GM19463 (cell line): ENCODE results near the gene UTS2B.
A peak's percentile ranks its signal among the peaks of the same experiment; 100 is the strongest.
"Not testable (repeated sequence)": the region's sequence is repeated elsewhere in the genome, so short reads cannot be mapped to it uniquely, and the experiment has no call there.

Experiments
- ATAC-seq: cut with Tn5 transposase; IDR thresholded peaks from one replicate; pipeline ENCODE4 v1.9.1; 2021; ENCODE audit warnings: mild to moderate bottlenecking, moderate library complexity; ENCODE audit not compliant: unreplicated experiment

The UTS2B gene

DNA sequence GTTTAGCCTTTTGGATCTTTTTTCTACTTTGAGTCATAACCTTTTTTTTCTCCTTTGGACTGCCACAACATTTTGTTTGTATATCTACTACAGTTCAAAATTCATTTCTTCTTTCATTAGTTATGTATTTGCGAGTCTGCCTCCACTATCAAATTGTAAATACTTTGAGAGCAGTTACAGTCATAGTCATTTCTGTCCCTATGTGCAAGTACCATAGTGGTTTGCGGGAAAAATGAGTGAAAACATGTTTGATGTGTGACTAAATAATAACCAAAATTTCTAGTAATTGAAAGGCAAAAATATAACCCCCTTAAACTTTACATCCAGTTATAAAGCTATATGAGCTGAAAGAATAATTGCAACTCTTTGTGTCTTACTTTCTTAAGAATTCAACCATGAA is 46.9 kb downstream of the UTS2B start:
- ATAC-seq = peak; percentile 66

- ATAC-seq = no peak
Observed at GRCh38 chr3:191282251-191283185, 47.8 kb downstream of the UTS2B start.

DNA sequence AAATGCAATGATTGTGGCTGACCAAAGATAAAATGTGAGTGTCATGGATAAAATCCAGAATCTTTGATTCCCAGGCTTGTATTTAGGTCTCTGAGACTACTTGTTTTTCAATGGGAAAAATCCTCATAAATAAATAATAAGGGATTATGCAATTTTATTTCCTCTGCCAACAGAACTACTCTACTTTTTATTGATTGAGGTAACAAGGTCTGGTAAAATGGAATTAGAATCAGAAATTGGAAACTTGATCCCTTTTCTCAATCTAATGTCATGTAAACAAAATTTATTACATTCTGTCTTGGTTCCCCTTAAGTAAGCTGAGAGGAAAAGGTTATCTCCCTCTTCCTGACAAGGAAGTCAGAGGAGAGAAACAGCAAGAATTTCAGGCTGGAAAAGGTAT is 49.4 kb downstream of the UTS2B start:
- ATAC-seq = no peak

DNA sequence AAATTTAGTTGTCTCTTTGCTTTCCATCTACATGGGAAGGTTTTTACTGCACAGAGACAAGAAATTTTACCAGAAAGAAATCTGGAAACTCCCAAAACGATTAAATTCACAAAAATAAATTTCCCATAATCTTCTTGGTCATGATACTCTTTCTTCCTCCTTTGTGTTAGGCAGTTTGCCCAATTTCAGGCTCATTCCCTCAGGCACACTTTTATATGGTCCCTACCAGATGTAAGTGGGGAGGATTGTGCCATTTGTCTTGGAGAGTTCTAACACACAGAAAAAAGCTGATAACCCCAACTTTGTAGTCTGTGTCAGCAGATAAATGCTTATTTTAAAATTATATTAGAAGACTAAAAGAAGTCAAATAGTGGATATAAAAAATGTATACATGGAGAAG is 50.2 kb downstream of the UTS2B start:
- no peak for ATAC-seq

GRCh38 chr3:191275751-191276150 is 54.6 kb downstream of the UTS2B start:
- ATAC-seq = no peak

- not testable (repeated sequence) for ATAC-seq
Observed at GRCh38 chr3:191275244-191275643, 55.1 kb downstream of the UTS2B start.

- peak; percentile 73 for ATAC-seq
Observed at GRCh38 chr3:191269289-191270085, 60.8 kb downstream of the UTS2B start.

DNA sequence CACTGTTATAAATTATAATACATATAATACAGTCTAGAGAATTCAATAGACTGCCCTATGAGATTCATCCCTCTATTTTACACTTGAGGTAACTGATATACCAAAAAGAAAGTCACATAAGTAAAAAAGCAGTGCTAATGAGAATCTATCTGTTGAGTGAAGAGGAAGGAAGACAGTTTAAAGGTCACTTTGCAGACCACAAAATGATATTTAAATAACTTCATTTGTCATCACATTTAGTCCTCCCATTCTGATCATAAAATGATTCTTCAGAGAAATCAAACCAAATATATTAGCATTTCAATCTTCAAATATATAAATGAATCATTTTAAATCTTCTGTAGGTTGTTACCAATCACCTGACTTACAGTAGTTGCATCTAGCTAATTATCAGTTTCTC is 61.6 kb downstream of the UTS2B start:
- no peak for ATAC-seq

- no peak for ATAC-seq
Observed at GRCh38 chr3:191263850-191264249, 66.5 kb downstream of the UTS2B start.

DNA sequence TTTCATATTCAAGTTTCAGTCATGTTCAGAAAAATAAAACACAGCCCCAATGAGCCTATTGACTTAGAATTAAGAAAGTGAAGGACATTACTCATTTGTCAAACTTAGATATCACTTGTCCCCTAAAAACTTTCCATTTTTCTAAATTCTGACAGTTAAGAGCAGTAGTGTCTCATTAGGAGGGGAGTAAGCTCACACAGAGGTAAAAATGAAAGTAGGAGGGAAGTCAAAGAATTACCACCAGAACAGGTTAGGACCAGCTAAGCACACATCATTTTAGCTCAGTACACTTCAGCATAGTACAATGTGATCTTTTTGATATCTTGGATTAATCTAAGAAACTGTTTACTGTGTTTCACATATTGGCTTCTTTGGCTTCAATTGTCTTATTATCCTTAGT is 67.0 kb downstream of the UTS2B start:
- peak; percentile 87 for ATAC-seq

GRCh38 chr3:191262650-191263049 is 67.7 kb downstream of the UTS2B start:
- peak; percentile 61 for ATAC-seq

DNA sequence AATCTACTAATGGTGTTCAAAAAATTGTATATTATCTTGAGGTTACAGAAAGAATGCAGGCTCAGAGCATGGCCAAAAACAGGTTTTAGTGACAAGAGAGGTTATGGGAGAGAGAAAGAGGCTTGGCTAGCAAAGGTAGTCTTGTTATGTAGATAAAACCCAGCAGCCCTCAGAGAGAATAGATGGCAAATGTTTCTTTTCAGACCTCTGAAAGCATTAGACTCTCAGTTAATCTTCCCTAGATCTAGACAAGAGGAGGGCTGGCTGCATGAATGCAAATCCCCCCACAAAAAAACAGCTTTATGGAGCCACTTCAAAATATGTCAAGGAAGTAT is 69.1 kb downstream of the UTS2B start:
- no peak for ATAC-seq

- no peak for ATAC-seq
Observed at GRCh38 chr3:191260431-191261303, 69.7 kb downstream of the UTS2B start.

DNA sequence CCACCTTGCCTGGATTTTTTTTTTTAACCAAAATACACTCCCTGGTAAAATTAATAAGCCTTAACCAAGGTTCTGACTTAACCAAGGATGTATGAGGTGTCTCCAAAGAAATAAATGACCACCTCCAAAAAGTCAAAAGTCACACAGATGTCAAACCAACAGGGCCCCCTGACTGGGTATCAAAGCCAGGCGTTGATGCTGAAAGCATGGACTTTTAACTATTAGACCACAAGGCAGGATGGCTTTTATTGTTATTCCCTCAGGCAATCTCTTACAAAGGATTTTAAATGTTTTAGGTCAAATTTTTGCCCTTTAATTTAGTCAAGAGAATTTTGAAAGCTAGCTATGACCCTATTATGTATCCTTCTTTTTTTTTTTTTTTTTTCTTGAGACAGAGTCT is 70.8 kb downstream of the UTS2B start:
- no peak for ATAC-seq

GRCh38 chr3:191257286-191257685 is 73.0 kb downstream of the UTS2B start:
- no peak for ATAC-seq

GRCh38 chr3:191256405-191256804 is 73.9 kb downstream of the UTS2B start:
- ATAC-seq = no peak

GRCh38 chr3:191255156-191255555 is 75.2 kb downstream of the UTS2B start:
- no peak for ATAC-seq

- ATAC-seq = no peak
Observed at GRCh38 chr3:191254098-191254873, 76.0 kb downstream of the UTS2B start.

DNA sequence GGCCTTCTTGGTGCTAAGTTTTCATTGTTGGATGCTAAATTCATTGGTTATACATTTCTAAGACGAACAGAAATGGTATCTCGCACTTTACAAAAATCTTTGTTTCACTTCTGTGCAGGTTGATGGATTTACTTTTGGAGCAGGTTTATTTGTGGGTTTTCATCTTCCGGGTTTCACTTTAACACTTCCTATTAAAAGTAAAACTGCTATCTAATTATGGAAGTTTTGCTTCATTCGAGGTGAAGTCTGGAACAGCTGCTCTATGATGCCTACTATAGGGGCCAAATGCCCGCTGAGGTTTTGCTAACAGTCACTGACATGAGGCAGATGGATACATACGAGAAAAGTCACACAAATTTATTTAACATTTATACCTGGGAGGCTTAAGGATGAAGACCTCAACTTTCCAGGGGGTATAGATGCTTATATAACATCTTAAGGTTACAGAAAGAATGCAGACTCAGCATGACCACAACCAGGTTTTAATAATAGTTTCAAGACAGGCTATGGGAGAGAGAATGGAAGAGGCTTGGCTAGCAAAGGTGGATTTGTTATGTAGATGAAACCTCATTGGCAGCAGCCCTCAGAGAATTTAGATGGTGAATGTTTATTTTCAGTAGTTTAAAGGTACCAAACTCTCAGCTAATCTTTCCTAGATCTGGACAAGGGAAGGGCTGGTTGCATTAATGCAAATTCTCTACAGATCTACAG is 77.1 kb downstream of the UTS2B start:
- peak; percentile 48 for ATAC-seq

DNA sequence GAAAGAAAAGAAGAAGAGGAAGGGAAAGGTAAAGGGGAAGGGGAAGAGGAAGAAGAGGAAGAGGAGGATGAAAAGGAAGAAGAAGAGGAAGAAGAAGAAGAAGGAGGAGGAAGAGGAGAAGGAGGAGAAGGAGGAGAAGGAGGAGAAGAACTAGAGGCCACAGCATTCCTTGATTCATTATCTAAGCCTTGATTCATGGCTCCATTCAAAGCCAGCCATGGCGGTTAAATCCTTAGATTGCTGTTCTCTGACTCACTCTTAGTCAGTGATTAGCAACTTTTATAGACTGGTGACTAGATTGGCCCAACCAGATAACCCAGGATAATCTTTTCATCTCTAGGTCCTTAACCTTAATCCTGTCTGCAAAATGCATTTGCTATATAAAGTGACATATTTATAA is 83.7 kb downstream of the UTS2B start:
- no peak for ATAC-seq
